OCI-LY1 (cell line): ENCODE data around the gene ZNF292.

Experiments
- EZH2 ChIP-seq: fragments of 200-600 bp; sonication (generic), shearing (Covaris generic); IDR thresholded peaks from 2 replicates; pipeline ENCODE4 v1.8.0; 2017; ENCODE audit warnings: borderline replicate concordance, mixed run types, mild to moderate bottlenecking, antibody characterized with exemption, low read length, moderate library complexity, mixed read lengths
- TF ChIP-seq, protein P1 (sequence below): fragments of 200-600 bp; sonication (generic), shearing (Covaris generic); IDR thresholded peaks from 2 replicates; pipeline ENCODE4 v1.5.1; 2017; ENCODE audit warnings: mild to moderate bottlenecking, antibody characterized with exemption, low read length, moderate library complexity, mixed read lengths

DNA sequence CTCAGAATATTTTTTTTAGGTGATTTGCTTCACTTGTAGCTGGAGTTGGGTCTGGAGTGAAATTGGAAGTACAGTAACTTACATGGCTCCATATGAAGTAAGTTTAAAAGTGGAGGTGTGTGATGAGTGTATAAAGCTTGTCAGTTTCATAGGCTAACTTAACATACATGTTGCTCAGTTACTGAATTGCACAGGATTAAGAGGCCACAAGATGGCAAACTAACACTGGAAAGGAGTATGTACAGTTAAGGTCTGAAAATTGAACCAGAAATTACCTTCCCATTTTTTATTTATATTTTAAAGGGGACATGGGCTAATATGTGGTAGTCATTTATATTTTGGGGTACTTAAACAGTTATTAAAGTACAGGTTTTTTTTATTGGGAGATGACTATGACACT, 121.8 kb downstream of the ZNF292 start:
- TF ChIP-seq, protein P1, sequence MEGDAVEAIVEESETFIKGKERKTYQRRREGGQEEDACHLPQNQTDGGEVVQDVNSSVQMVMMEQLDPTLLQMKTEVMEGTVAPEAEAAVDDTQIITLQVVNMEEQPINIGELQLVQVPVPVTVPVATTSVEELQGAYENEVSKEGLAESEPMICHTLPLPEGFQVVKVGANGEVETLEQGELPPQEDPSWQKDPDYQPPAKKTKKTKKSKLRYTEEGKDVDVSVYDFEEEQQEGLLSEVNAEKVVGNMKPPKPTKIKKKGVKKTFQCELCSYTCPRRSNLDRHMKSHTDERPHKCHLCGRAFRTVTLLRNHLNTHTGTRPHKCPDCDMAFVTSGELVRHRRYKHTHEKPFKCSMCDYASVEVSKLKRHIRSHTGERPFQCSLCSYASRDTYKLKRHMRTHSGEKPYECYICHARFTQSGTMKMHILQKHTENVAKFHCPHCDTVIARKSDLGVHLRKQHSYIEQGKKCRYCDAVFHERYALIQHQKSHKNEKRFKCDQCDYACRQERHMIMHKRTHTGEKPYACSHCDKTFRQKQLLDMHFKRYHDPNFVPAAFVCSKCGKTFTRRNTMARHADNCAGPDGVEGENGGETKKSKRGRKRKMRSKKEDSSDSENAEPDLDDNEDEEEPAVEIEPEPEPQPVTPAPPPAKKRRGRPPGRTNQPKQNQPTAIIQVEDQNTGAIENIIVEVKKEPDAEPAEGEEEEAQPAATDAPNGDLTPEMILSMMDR: peak; percentile 64
- TF ChIP-seq EZH2: no peak
